OCI-LY3 (cell line): ENCODE measurements around the gene ADCY4.

ENCODE experiments used
- CTCF ChIP-seq: fragments of 200-600, 300-600 bp; sonication (generic); IDR thresholded peaks from 2 replicates; pipeline ENCODE4 v1.5.1; 2014; ENCODE audit warnings: antibody characterized with exemption, low read length, low read depth
- EZH2phosphoT487 ChIP-seq: fragments of 200-600 bp; shearing (Covaris generic); IDR thresholded peaks from 2 replicates; pipeline ENCODE4 v1.6.1; 2018; ENCODE audit warnings: antibody characterized with exemption, mixed run types, low read depth

GRCh38 chr14:24366721-24367513 is 32.0 kb upstream of the ADCY4 start:
- no peak for TF ChIP-seq EZH2phosphoT487
- no peak for TF ChIP-seq CTCF
